KG1 (cell line): ENCODE results near the gene LMNA.
"Not testable (repeated sequence)": the region's sequence is repeated elsewhere in the genome, so short reads cannot be mapped to it uniquely, and the experiment has no call there.

ENCODE experiments used
- DNase-seq: peaks from one replicate; lab custom pipeline; 2025; lab: John Stamatoyannopoulos, UW

Gene LMNA

GRCh38 chr1:156114101-156114918 lies at the start of gene LMNA:
Gene LMNA (plus strand): TSS chr1:156114711. CDS start chr1:156114919, 208 bp downstream.
- DNase-seq, result no peak

GRCh38 chr1:156065212-156065611 lies 49.3 kb upstream of the LMNA start:
- no peak for DNase-seq

DNA sequence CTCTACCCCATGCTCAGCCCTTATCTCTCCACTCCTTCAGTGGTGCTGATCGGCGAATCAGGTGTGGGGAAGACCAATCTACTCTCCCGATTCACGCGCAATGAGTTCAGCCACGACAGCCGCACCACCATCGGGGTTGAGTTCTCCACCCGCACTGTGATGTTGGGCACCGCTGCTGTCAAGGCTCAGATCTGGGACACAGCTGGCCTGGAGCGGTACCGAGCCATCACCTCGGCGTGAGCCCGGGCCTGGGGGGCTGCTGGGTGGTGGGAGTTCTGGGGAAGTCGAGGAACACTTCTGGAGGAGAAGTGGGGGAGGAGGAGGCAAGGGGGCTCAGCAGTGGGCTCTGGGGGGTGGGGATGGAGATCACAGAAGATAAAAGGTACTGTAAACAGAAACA lies 48.6 kb upstream of the LMNA start:
- DNase-seq, result no peak

GRCh38 chr1:156067262-156067661 lies 47.2 kb upstream of the LMNA start:
- no peak for DNase-seq

- DNase-seq, result no peak
Observed at GRCh38 chr1:156069490-156070455, 44.7 kb upstream of the LMNA start.

DNA sequence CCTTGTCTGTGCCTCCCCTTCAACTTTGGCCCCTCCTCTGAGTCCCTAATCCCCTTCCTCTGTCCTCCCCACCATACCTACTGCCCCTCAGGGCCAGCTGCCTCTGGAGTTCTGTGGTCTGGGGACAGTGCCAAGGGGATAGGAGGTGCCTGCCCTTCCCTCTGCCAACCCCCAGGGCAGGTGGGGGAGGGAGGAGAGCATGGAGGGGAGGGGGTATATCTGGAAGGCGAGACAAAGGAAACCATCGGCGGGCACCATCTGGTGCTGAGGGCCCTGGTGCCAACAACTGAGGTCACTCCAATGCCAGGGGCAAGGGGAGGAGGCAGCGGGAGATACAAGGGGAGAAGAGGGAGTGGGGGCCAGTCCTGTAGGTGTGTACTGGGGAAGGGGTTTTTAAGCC lies 44.0 kb upstream of the LMNA start:
- DNase-seq, result no peak

DNA sequence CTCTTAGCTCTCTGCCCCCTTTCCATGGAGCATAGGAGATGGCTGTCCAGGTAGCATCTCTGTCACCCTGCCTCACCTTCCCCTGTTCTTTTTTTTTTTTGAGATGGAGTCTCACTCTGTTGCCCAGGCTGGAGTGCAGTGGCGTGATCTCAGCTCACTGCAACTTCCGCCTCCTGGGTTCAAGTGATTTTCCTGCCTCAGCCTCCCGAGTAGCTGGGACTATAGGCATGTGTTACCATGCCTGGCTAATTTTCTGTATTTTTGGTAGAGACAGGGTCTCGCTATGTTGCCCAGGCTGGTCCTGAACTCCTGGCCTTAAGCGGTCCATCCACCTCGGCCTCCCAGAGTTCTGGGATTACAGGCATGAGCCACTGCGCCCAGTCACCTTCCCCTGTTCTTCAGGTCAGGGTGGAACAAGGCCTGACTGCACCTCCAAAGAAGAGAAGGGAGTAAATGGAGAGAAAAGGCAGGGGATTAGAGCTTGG lies 43.1 kb upstream of the LMNA start:
- DNase-seq, result not testable (repeated sequence)

- no peak for DNase-seq
Observed at GRCh38 chr1:156072251-156072650, 42.3 kb upstream of the LMNA start.

GRCh38 chr1:156073110-156073687 lies 41.3 kb upstream of the LMNA start:
- no peak for DNase-seq

DNA sequence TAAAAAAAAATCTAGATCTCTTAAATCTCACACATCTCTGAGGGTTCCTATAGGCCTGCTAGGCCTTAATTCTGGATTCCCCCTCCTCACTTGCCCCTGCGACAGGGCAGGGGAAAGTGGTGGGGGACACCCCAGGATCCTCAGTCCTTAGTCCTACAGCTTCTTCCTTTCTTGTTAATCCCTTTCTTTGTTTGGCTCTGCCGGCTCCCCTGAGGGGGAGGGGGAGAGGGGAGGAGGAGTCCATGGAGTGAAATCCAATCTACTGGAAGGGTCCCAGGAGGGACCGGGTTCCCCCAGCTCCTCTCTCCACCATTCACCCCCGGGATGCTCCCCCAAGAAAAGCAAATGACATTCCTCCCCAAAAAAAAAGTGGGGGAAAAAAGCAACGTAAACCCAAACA lies 40.8 kb upstream of the LMNA start:
- DNase-seq, result no peak

GRCh38 chr1:156074661-156075060 lies 39.9 kb upstream of the LMNA start:
- no peak for DNase-seq

- no peak for DNase-seq
Observed at GRCh38 chr1:156075162-156075561, 39.3 kb upstream of the LMNA start.

DNA sequence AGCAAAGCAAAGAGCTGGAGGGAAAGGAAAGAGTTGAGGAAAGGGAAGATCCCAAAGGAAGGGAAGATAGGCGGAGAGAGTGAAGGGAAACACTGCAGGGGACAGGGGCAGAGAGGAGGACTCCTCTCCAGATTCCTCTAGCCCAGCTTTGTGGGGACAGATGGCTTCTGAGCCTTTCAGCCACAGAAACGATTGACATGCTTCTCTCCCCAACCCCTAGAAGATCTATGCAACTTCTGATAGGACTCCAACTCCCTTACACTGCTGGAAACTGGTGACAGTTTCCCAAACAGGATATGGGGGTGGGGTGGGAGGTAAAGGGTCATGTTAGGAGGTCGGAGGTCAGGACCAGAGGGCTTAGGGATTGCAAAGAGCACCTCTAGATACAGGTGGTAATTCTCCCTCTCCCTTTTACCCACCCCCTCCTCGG lies 38.7 kb upstream of the LMNA start:
- DNase-seq, result no peak

DNA sequence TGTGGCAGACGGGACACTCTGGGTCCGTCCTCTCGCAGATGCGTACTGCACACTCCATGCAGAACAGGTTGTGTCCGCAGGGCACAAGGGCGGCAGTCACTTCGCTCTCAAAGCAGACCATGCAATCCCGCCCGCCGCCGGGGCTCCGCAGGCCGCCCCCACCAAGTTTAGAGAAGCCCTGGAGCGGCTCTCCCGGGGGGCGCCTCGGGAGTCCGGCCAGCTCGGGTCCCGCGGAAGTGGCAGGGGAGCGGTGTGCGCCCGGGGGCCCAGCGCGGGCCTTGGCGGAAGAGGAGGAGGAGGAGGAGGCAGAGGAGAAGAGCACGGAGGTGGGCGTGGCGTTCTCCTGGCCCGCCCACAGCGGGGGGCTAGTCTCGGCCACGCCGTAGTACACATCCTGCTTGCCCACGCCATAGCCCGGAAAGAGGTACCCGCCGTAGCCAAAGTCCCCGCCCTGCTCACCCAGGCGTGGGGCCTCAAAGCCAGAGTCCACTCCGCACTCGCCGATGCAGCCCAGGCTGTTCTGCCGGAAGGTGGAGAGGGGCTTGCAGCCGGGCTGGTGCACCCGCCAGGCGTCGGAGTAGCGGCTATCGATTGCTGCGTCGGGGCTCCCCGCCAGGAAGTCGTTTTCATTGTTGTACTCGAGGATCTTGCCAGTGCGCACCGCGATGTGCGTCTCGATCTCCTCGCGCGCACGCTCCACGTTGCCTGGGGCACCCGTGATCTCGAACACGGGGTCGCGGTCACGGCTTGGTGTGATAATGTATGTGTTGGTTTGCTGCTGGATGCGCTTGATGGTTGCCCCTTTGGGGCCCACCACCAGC lies 37.7 kb upstream of the LMNA start:
- DNase-seq, result no peak

DNA sequence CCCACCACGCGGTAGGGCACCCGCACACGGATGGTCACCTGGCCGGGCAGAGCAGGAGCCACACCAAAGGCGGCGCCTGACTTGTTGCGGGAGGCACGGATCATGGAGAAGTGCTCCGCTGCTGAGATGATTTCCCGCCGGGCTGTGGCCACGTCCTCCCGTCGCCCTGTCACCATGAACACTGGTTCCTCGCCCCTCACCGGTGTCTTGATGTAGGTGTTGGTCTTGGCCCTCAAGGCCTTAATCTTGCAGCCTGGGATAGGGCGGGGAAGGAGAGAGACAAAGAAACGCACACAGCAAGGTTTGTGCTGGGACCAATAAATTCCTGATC lies 37.1 kb upstream of the LMNA start:
- no peak for DNase-seq

GRCh38 chr1:156078728-156079127 lies 35.8 kb upstream of the LMNA start:
- DNase-seq, result no peak

DNA sequence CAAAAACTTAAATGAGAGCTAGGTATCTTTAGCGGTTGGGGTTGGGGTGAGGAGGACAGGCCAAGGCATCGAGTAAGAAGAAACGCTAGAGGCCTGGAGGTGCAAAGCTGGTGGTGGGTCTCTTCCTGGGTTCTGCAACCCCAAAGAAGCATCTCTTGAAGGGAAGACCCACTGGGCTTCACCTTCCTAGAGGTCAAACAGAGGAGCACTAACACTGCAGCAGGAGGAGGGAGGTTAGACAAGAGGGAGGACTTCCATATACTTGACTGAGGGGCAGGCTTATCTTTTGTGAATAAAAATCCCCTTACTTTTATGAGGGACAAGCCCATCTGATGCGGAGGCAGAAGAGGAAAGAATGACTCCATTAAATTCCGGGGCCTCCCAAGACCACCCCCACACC lies 34.7 kb upstream of the LMNA start:
- DNase-seq, result no peak

GRCh38 chr1:156080241-156080862 lies 34.2 kb upstream of the LMNA start:
- DNase-seq, result no peak

DNA sequence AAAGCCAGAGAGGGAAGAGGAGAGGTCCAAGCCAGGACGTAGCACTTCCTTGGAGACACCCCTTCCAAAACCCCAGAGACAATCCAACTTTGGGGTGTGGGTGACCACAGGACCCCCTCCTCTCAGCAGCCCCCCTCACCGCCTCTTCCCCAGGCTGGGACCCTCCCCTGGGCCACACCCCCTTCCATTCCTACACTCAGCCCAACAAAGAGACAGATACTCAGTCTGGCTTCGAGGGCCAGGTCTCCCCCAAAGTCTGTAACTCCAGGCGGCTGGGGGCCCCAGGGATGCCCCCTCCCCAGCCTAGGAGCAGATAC lies 33.7 kb upstream of the LMNA start:
- DNase-seq, result no peak

DNA sequence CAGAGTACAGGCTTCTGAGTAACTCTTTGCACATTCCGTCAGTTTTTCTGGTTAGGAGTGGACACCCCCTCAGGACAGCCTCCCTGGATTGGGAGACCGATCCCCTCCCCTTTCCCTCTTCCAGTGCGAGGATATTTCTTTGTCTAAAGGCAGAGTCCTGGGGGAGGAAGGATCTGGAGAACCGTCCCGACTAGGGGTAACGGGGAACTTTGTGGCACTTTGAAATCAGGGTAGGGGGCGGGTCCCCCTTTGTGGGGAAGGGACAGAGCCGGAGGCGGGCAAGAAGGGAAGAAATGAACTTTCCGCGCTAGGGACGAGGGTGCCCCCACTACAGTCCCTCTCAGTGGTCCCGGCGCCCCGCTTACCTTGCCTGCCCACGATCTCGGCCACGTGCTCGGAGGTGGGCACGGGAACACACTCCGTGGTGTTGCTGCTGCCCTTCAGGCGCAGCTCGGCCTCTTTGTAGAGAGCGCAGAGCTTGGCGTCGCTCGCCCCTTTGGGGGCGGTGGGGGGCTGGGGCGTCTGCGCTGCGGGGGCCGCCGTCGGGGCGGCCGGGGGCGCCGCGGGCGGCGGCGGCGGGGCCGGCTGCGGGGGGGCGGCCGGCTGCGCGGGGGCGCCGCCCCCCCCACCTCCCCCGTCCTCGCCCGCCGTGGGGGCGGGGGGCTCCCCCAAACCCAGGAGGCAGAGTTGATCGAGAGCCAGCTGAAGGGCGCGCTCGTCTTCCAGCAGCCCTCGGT lies 33.2 kb upstream of the LMNA start:
- no peak for DNase-seq

- DNase-seq, result no peak
Observed at GRCh38 chr1:156081917-156082308, 32.6 kb upstream of the LMNA start.
